Right lobe of liver (tissue), 6 donors: ENCODE results near the gene AFAP1L1. TPM values are rescaled to one million over a fixed set of nuclear protein-coding genes. Genes with fewer than 3 reads are reported as not detected.

ENCODE experiments used
- ATAC-seq, 4 donors: fragments of 200-7000 bp; cut with Tn5 transposase; one replicate each; pipeline ENCODE4 v1.9.1; 2020; ENCODE audit warnings: mild to moderate bottlenecking in 4 of 4, moderate library complexity in 4 of 4
- DNase-seq, 3 donors: peaks; one replicate each; pipeline ENCODE4 v3.0.0-alpha.2; 2020
- H3K27ac ChIP-seq, 3 donors: fragments of 200-600 bp; one replicate each; pipeline ENCODE4 v1.8.0; 2022
- H3K27me3 ChIP-seq, 2 donors: fragments of 200-600 bp; one replicate each; pipeline ENCODE4 v1.8.0; 2022
- H3K36me3 ChIP-seq, 4 donors: fragments of 200-600 bp; sonication (generic) in 1 of 4; one replicate each; pipeline versions ENCODE4 v1.5.1 to v1.8.0; 2017 to 2022; ENCODE audit warnings: control low read depth in 1 of 4
- H3K4me1 ChIP-seq, 4 donors: fragments of 200-600 bp; sonication (generic) in 1 of 4; one replicate each; pipeline versions ENCODE4 v1.5.1 to v1.8.0; 2017 to 2022; ENCODE audit warnings: control low read depth in 1 of 4
- H3K4me3 ChIP-seq, 3 donors: fragments of 200-600 bp; one replicate each; pipeline ENCODE4 v1.8.0; 2022
- H3K9me3 ChIP-seq, 4 donors: fragments of 200-600 bp; sonication (generic) in 1 of 4; one replicate each; pipeline versions ENCODE4 v1.5.1 to v1.8.0; 2017 to 2022; ENCODE audit warnings: control low read depth in 1 of 4
- POLR2A ChIP-seq: fragments of 450-650 bp; IDR thresholded peaks from one replicate; pipeline ENCODE4 v1.6.1; 2017; ENCODE audit warnings: antibody characterized with exemption, mild to moderate bottlenecking
- WGBS: methylation state at CpG from one replicate; pipeline ENCODE4 v1.1.6; 2018; ENCODE audit warnings: low coverage, low lambda C conversion rate; ENCODE audit not compliant: insufficient coverage; ENCODE audit errors: missing lambda C conversion rate; 5-methylcytosine and 5-hydroxymethylcytosine counted together
- intact Hi-C, 2 donors: fragments of 100-400 bp; cut with DNase I; formaldehyde crosslinking; loops; one replicate each; pipeline versions ENCODE4 v1.11.2 to v1.14.1; 2022
- total RNA-seq, 6 experiments: library from RNA; depleted of rRNA in 2 of 6; stranded (reverse); fragments of >200 nt in 2 of 6; fragmentation: NEBNext Ultra II Directional in 3 of 6; extraction: Animal tissue kit (Norgen Biotek cat#: 25700) in 3 of 6; gene quantifications; one replicate each; pipeline versions ENCODE4 v1.1.0 to v1.2.4, GENCODE V29; 2016 to 2023
- TF ChIP-seq, protein P1 (sequence below), 4 donors: fragments of 200-600 bp in 3 of 4; fragments of 450-650 bp in 1 of 4; IDR thresholded peaks; one replicate each; pipeline versions ENCODE4 v1.5.1 to v1.8.0; 2016 to 2022; ENCODE audit warnings: antibody characterized with exemption in 4 of 4, mild to moderate bottlenecking in 2 of 4
- donor health status: DM: no; HTN: yes; CAD: no.
- donor health status: DM: no; HTN: no; CAD: no.
- donor health status: DM: no; HTN: no; CAD: no.
- donor health status: DM: no; HTN: yes; CAD: no.
- donor health status: DM: no; HTN: yes; CAD: no.

AFAP1L1 gene
- total RNA-seq, 6 experiments from 2014 or later = 3.1 to 6.6 (median 5.2) TPM

DNA sequence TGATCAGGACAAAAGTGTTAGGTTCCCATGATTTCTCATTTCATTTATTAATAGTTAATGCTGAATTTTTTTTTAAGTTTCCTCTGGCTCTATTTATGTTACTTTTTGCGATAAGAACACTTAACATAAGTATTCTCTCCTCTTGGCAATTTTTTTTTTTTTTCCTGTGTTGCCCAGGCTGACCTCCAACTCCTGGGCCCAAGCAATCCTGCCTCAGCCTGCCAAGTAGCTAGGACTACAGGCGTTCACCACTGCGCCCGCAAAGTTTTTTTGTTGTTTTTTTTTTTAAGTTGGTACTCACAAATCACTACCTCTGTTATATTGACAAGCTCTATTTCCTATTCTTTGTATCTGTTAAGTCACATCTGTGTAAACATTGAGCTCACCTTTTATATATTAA is 80.5 kb downstream of the AFAP1L1 start:
- Histone ChIP-seq H3K4me1 (no peaks in the 10 kb centered on the region), H3K4me3 (no peak overlapping the region), H3K9me3 (no peaks in the 10 kb centered on the region), H3K27ac (no peak overlapping the region), H3K27me3 (no peaks in the 10 kb centered on the region), H3K36me3 (peaks cover 0 to 47% (median 23%) of the 10 kb centered on the region in 4 donors)
- no peak for DNase-seq
- intact Hi-C loops = no loop called here
- 67% methylated on average over 4 of the region's 4 CpGs for WGBS
- no peak for ATAC-seq
- TF ChIP-seq, protein P1, sequence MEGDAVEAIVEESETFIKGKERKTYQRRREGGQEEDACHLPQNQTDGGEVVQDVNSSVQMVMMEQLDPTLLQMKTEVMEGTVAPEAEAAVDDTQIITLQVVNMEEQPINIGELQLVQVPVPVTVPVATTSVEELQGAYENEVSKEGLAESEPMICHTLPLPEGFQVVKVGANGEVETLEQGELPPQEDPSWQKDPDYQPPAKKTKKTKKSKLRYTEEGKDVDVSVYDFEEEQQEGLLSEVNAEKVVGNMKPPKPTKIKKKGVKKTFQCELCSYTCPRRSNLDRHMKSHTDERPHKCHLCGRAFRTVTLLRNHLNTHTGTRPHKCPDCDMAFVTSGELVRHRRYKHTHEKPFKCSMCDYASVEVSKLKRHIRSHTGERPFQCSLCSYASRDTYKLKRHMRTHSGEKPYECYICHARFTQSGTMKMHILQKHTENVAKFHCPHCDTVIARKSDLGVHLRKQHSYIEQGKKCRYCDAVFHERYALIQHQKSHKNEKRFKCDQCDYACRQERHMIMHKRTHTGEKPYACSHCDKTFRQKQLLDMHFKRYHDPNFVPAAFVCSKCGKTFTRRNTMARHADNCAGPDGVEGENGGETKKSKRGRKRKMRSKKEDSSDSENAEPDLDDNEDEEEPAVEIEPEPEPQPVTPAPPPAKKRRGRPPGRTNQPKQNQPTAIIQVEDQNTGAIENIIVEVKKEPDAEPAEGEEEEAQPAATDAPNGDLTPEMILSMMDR (IDR thresholded peaks at IDR 0.05) = no peak
- TF ChIP-seq POLR2A = no peak

DNA sequence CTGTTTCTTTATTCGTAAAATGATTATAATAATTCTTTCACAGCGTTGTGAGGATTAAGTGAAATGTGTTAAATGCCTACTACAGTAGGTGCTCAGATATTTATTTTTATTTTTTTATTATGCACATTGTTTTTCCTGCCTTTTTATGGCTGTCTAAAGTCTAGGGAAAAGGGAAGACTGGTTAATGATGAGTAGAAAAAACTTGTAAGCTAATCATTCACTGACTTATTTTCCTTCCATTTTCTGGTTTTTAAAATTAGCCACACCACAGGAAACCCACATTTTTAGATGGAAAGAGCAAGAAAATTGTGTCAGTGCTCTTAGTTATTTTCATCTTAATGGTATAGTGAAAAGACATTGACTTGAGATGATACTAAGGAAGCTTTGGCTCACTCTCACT is 82.3 kb downstream of the AFAP1L1 start:
- peaks cover 0 to 38% (median 21%) of the 10 kb centered on the region in 4 donors for H3K36me3 ChIP-seq
- DNase-seq (no peak), ATAC-seq (no peak)
- intact Hi-C loops = no loop called here
- TF ChIP-seq POLR2A = no peak
- TF ChIP-seq, protein P1 (IDR thresholded peaks at IDR 0.05) = no peak
- no peak overlapping the region for H3K4me3 ChIP-seq
- WGBS = 92% methylated on average over 2 of the region's 2 CpGs
- H3K27ac ChIP-seq = no peak overlapping the region
- no peaks in the 10 kb centered on the region for H3K4me1 ChIP-seq
- H3K9me3 ChIP-seq = no peaks in the 10 kb centered on the region
- no peaks in the 10 kb centered on the region for H3K27me3 ChIP-seq

DNA sequence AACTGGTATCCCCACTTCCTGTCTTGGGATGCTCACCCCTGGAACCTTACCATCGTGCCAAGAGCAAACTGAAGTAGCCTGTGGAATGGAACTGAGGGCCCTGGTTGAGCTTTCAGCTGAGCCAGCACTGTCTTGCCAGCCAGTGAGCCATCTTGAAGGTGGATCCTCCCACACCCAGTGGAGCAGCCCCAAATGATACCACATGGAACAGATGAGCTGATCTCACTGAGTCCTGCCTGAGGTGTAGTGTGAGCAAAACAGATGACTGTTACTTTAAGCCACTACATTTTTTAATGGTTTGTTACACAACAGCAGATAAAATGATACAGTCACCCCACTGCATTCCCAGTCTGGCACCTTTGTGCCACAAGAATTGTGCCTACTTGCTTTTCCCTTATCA is 84.0 kb downstream of the AFAP1L1 start:
- DNase-seq = no peak
- TF ChIP-seq, protein P1 (IDR thresholded peaks at IDR 0.05) = no peak
- TF ChIP-seq POLR2A = no peak
- no peaks in the 10 kb centered on the region for H3K4me1 ChIP-seq
- H3K4me3 ChIP-seq = no peak overlapping the region
- intact Hi-C loops = no loop called here
- no peak overlapping the region for H3K27ac ChIP-seq
- WGBS = no CpG with 5 or more reads among the region's 1 CpG
- no peak for ATAC-seq
- no peaks in the 10 kb centered on the region for H3K9me3 ChIP-seq
- H3K36me3 ChIP-seq = peaks cover 0 to 20% (median 11%) of the 10 kb centered on the region in 4 donors
- H3K27me3 ChIP-seq = no peaks in the 10 kb centered on the region

DNA sequence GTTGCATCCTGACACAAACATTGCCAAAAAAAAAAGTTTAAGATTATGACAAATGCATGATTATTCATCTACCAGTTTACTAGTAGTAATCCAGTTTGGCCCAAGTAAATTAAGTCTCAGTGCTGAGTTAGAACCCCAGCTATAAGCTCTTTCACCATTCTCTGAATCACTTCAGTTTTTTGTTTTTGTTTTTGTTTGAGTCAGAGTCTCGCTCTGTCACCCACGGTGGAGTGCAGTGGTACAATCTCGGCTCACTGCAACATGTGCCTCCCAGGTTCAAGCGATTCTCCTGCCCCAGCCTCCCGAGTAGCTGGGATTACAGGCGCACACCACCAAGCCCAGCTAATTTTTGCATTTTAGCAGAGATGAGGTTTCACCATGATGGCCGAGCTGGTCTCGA is 84.7 kb downstream of the AFAP1L1 start:
- TF ChIP-seq, protein P1 (IDR thresholded peaks at IDR 0.05) = no peak
- TF ChIP-seq POLR2A = no peak
- ATAC-seq (no peak), DNase-seq (no peak)
- H3K4me1 ChIP-seq = no peaks in the 10 kb centered on the region
- H3K27me3 ChIP-seq = no peaks in the 10 kb centered on the region
- H3K9me3 ChIP-seq = no peaks in the 10 kb centered on the region
- intact Hi-C loops = no loop called here
- no peak overlapping the region for H3K27ac ChIP-seq
- 92% methylated on average over 8 of the region's 8 CpGs for WGBS
- no peak overlapping the region for H3K4me3 ChIP-seq
- H3K36me3 ChIP-seq = peaks cover 0 to 13% (median 8%) of the 10 kb centered on the region in 4 donors
